GM18873 (cell line): Measurements from ENCODE around the gene COL18A1.

Experiments
- ATAC-seq: cut with Tn5 transposase; IDR thresholded peaks from one replicate; pipeline ENCODE4 v1.9.1; 2021; ENCODE audit warnings: mild to moderate bottlenecking, moderate library complexity, moderate number of reproducible peaks; ENCODE audit not compliant: unreplicated experiment, low FRiP score

The COL18A1 gene

DNA sequence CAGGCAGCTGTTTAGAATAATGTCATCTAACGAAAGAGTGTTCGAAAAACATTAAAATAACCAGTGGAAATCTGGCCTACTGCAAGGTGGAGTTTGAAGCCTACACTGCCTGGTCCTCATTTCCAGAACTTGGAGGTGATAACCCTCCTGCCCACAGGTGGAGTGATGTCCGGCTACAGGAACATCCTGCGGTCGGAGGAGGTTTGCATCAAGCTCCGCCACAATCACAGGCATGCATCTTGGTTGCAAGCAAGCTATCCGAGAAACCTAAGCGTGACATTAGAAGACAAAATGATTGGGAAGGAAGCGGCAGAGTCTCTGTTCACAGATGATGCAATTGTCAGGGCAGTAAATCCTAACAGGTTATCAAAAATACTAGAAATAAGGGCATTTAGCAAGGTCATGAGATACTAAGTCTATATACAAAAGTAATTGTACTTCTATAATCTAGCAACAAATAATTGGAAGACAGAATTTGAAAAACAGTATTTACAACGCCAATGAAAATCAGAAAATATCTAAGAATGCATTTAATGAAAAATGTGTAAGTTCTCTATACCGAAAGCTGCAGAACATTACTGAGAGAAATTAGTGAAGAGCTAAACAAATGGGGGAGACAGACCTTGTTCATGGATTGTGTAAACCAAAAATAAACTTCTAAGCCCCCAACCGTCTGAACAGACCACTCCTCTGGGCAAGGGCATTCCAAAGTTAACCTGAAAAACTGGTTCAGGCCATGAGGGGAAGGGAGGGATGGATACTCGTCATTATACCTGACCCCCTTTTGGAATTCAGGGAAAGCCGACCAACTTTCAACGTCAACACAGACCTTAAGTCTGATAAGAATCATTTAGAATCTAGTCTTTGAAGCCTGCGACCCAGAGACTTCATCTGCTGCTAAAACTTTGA, 141.9 kb downstream of the COL18A1 start:
- ATAC-seq = no peak

DNA sequence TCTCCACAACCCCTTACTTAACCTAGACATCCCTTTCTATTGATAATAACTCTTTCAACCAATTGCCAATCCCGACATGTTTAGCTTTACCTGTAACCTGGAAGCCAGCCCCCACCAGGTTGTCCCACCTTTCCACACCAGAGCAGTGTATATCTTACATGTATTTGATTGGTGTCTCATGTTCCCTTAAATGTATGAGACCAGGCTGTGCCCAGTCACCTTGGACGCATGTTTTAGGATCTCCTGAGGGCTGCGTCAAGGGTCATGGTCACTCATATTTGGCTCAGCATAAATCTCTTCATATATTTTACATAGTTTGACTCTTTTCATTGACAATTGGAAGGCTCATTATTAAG, 142.6 kb downstream of the COL18A1 start:
- no peak for ATAC-seq

DNA sequence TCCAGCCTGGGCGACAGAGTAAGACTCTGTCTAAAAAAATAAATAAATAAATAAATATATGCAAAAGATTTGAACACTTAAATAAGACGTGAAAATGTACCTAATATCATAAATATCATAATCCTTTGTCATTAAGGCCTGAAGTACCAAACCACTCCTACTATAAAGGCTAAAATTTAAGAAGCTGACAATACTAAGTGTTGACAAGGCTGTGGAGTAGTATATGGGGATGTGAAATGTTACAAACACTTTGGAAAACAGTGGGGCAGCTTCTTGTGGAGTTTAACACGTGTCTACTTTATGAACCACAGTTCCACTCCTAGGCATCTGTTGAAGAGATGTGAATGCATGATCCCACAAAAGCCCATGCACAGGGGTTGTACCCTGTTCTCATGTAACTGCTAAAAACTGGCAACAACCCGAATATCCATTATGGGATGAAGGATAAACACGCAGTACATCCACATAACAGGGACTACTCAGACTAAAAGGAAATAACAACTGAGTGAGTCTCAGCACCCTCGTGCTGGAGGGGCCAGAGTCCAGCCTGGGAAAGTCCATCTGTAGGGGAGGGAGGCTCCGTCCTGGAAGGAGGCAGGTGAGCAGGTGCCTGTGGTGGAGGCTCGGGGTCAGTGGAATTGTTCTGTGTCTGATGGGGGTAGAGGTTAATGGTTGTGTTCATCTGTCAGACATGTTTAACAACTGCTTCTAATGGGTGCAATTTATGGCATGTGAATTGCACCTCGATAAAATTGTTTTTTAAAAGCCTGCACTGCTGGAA, 143.9 kb downstream of the COL18A1 start:
- no peak for ATAC-seq

DNA sequence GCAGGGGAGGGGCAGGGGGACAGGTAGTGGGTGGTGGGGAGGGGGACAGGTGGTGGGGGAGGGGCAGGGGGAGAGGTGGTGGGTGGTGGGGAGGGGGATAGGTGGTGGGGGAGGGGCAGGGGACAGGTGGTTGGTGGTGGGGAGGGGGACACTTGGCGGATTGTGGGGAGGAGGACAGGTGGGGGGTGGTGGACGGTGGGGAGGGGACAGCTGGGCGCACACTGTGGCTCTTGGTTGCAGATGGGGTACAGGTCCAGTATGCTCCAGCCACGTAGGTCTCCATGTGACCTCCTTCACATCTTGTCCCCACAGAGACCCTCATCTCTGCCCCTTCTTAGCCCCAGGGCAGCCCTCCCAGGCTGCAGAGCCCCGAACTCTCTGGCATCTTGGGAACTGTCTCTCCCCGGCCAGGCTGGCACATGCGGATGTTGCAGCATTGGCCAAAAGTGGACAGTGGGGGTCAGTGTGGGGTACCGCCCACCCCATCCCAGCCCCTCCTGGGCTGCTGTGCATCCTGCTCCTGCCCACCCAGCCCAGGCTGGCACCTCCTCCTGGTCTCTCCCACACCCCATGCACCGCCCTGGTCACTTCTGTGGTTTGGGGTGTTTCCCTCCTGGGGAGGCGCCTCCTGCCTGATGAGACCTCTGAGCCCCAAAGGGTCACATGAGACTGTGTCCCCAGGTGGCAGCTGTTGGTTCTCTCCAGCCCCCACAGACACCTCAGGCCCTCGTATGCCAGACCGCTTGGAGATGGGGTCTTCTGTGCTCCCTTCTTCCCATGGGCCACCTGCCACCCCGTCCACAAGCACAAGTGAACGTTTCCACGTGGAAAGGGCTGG, 144.9 kb downstream of the COL18A1 start:
- ATAC-seq = no peak

DNA sequence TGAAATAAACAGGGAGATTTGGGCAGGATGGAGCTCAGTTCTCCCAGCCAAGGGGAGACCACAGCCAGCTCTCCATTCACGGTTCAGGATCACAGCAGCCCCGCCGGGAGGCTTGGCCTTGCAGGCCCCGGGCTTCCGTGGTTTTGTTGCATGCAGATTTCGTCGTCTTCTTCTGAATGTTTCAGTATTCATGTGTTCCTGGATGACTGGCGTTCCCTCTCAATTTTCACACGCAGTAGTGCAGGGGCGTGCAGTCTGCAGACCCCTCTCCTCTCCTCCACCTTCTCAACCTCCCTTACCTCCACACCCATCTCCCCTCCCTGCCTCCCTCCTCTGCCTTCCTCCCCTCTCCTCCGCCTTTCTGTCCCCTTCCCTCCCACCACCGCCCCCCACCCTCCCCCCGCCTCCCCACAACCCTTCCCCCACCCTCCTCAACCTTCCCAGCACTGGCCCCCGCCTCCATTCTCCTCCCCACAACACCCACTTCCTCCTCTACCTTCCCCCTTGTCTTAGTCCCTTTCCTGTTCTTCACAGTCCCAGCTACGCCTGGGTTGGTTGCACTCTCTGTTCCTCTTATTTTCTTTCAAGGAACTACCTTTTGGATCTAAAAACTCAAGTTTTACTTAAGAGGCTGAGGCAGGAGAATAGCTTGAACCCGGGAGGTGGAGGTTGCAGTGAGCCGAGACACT, 145.7 kb downstream of the COL18A1 start:
- no peak for ATAC-seq

DNA sequence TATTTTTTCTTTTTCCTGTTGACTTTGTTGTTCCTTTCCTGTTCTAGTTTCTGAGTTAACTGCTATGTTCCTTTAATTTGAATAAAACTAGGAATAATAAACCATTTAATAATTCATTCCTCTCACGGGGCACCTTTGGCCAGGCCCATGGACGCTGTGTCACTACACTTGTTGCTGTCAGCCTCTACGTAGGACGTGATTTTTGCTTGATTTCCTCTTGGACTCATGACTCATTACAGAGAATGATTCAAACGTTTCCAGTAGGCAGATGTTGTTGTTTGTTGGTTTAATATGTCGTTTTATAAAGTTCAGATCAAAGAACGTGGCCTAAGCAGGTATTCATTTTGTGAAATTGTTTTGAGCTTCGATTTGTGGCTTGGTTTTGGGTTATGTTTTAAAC, 146.4 kb downstream of the COL18A1 start:
- ATAC-seq = no peak

DNA sequence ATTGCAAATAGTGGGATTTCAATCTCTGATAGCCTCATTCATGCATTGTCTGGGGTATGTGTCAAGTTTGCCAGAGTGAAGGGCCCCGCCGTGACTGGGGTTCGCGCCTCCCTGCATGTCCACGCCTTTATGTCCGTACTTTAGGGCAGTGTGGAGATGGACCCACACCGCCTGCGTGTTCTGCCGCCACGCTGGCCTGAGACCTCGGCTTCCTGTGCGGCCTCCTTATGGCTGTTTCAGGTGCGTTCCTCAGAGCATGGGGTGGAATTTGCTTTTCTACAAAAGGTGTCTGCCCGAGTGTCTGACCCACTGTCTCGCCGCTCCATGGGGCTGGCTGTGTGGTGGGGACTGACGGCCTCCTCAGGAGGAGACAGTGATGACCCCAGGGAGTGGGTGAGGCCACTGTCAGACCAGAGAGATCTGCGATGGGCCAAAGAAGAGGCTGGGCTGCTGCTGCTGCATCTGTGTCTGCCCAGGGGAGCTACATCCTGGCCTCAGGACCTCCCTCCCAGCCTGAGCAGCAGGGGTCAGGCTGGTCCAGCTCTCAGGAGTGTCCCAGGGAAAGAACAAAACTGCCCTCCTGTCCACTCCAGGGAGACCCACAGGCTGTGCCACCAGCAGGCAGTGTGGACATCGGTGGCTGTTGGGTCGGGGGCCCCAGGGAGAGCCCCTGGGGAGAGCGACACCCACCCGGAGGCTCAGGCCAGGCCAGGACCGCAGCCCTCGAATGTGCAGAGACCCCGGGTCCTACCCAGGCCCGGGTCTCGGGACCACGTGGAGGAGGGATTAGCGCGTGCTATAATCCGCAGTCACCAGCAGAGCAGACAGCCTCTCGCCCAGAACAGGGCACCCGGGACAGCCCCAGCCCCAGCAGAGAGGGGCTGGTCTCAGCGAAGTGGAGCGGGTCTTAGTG, 147.1 kb downstream of the COL18A1 start:
- ATAC-seq = no peak

DNA sequence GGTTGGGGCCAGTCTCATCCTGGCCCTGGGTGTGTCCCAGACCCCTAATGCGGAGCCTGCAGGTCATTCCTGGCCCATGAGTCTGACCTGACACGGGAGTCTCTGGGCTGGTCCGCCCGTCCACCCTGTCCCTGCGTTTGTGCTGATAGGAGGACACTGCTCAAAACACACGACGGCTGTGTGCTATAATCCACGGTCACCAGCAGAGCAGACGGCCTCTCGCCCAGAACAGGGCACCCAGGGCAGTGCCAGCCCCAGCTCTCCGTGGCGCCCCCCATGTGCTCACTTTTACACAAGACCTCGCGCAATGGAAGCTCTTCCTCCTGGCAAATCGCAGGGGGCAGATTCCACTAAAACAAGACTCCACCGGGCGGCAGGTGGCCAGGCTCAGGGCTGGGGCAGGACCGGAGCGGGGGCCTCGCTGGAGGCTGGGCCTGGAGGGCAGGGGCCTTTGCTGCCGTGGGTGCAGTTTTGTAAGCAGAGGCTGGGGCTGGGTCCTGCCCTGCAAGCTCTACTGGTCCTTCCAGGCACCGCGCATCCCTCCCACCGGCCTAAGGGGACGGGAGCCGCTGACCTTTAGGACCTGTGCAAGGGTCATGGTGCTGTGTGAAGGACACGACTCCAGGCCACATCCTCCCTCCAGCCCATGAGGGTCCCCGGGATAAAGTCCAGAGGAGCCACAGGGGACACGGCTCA, 147.9 kb downstream of the COL18A1 start:
- ATAC-seq = no peak

DNA sequence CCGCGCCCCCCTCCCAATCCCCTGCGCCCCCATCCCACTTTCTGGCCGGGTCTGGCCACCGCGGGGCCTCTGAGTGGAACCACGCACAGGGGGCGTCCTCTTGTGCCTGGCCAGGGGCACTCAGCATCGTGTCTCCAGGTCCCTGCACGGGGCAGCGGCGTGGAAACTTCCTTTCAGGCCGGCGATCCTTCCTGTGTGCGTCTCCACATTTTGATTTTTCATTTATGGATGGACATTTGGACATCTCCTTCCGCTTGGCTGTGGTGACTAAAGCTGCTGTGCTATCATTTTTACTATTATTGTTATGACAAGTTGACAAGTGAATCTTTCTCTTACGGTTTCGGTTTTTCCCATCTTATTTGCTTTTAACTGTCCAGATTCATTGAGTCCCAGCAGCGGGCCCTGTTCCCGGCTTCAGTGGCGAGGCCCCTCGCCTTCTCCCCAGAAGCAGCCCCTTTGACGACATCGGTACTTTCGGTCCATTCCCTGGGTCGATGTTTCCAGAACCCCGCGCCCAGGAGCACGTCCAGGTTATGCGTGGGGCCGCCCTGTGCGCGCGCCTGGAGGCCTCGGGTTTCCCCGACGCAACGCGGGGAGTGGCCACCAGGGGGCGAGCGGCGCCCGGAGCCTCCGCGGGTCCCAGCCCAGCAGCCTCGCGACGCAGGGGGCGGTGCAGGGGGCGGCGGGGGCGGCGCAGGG, 149.7 kb downstream of the COL18A1 start:
- ATAC-seq = no peak

DNA sequence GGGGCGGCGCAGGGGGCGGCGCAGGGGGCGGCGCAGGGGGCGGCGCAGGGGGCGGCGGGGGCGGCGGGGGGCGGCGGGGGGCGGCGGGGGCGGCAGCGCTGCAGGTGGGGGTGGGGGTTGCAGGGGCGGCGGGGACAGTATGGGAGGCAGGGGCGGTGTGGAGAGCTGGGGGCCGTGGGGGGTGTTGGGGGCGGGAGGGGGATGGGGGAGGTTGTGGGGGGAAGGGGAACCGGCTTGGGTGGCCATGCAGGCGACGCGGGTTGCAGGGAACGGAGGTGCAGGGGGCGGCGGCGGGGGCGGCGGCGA, 150.2 kb downstream of the COL18A1 start:
- no peak for ATAC-seq

DNA sequence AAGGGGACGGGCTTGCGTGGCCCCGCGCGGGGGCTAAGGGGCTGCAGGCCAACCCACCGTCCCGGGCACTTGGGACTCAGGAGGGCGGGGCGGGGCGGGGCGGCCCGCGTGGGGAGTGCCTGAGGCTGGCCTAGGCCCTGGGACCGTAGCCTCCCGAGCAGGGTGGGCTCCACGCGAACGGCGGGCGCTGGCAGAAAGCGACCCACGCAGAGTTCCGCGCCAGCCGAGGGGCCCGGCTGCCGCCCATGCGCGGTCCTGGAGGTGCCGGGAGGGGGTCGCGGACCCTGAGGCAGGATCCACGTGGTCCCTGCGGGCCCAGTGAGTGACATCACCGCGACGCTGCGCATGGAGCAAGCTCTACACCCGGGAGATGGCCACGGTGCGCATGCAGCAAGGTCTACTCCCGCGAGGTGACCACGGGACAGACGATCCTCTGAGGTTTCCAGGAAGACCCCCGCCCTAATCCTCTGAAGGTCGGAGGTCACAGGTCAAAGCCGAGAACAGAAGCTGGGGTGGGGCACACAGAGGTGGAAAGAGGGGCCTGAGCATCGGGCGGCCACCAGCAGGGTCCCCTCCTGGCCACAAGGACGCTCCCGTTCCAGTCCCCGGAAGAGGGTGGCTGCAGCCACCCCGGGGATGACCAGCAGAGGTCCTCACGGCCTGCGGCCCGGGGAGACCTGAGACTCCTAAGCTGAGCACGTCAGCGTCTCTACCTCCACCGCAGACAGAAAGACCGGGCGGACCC, 150.8 kb downstream of the COL18A1 start:
- no peak for ATAC-seq

DNA sequence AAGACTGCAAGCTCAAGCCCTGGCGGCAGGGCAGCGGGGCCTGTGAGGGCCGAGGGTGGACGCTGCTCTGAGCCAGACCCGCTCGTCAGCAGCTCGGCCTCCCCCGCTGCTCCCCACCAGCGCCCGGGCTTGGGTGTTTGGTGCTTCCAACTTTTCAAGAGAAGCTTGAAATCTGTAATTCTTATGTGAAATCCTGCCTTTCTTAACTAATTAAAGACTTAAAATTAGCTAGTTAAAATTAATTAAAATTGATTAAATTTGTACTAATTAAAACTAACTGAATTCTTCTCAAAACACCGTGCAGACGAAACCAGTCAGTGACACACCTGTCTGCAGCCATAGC, 151.3 kb downstream of the COL18A1 start:
- ATAC-seq = no peak

DNA sequence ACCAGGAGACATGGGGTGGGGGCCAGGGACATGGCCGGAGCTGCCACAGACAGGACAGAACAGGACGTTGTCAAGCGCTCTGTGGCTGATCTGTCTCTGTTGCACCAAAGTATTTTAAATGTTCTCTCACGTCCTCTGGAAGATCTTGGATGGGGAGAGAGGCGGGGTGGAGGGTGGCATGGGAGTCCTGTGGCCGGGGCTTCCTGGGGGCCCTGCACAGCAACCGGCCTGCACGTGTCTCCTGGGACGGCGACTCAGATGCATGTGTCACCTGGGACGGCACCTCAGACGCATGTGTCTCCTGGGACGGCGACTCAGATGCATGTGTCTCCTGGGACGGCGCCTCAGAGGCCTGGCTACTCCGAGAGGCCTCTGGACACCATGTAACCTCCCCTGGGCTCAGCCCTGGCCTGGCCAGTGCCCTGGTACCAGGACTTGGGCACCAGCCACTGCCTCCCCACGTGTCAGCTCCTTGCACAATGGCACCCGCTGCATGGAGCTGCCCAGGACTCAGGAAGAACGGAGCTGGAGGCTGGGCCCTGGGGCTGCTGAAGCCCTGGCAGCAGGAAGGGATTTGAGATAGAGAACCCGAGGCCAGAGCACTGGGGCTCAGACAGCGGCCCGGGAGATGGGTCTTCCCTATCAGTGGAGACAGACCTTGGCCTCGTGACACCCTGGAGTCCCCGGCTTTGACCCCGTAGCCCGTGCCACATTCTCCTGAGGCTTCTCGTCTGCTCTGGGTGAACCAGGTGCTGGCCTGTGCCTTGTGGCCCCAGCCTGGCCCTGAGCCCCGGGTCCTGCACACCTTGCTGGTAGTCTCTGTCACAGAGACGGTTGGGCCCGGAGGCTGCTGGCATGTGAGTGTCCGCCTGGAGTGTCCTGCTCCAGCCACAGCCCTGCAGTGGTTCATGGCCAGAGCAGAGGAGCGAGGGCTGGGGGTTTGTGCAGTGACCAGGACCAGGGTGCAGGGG, 152.0 kb downstream of the COL18A1 start:
- no peak for ATAC-seq

DNA sequence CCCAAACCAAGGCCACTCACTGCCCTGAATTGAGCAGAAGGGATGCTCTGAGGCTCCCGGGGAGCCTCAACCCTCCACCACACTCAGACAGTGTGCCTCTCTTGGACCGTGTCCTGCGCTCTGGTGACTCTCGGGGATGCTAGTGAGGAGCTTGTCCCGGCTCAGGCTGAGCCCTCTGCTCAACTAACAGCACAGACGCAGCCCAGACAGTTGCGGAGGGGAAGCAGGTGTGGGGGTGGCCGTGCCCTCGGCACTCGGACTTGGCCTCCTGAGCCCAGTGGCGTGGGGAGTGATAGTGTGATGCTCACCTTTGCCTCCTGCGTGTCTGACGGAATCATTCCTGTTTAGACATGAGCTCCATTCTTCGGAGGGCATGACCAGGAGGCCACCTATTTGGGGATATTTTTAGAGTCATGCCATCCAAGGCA, 152.7 kb downstream of the COL18A1 start:
- no peak for ATAC-seq

DNA sequence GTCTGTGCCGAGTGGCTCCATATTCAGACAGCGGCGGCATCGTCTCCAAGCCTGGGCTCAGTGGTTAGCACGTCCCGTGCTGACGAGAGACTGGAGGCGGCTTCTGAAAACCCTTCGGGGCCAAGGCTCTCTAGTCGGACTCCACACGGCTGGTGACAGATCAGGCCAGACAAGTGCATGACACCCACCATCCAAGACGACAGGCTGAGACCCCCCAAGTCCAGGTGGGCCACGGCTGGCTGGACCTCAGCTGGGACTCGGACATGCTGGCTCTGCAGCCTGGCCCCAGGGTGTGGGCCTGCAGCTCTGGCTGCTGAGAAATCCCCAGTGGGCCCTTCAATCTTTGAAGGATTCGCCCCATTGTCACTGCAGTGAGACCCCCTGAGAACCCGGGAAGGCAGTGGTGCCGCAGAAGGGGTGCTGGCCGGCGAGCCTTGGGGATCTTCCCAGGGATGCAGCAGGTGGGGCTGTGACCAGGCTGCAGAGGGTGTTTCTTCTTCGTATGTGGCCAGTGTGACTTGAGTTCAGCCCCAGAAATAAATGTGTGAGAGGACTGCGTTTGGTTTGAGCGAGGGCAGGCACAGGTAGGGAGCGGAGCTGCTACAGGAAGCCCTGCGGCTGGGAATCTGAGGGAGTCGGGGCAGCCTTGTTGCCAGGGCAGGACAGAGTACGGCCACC, 153.2 kb downstream of the COL18A1 start:
- no peak for ATAC-seq
